GM12872 (cell line): ENCODE data around the gene TIAM1.

Experiments
- CTCF ChIP-seq: IDR thresholded peaks from 3 replicates; pipeline ENCODE4 v1.5.1; 2011; ENCODE audit warnings: low read depth, mild to moderate bottlenecking, low read length, moderate library complexity; ENCODE audit not compliant: insufficient read depth

The TIAM1 gene

GRCh38 chr21:31098576-31099005 lies 245.5 kb downstream of the TIAM1 start:
- TF ChIP-seq CTCF: peak; percentile 85

DNA sequence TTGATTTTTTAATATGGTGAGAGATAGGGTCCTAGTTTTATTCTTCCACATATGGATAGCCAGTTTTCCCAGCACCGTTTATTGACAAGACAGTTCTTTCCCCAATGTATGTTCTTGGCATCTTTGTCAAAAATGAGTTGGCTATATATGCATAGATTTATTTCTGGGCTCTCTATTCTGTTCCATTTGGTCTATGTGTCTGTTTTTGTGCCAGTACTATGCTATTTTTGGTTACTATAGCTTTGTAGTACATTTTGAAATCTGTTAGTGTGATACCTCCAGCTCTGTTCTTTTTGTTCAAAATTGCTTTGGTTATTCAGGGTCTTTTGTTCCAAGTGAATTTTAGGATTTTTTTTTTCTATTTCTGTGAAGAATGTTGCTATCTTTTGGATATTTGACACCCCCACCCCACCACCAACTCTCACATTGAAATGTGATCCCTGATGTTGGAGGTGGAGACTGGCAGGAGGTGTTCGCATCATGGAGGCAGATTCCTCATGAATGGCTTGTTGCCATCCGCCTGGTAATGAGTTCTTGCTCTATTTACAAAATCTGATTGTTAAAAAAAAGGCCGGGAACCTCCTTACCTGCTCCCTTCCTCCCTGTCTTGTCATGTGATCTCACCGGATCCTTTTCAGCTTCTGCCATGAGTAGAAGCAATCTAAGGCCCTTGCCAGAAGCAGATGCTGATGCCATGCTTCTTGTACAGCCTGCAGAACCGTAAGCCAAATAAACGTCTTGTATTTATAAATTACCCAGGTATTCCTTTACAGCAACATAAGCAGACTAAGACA lies 251.0 kb downstream of the TIAM1 start:
- no peak for TF ChIP-seq CTCF

- no peak for TF ChIP-seq CTCF
These were observed 253.7 kb downstream of the TIAM1 start for GRCh38 chr21:31090376-31090775.

GRCh38 chr21:31088474-31088751 lies 255.6 kb downstream of the TIAM1 start:
- TF ChIP-seq CTCF: no peak

DNA sequence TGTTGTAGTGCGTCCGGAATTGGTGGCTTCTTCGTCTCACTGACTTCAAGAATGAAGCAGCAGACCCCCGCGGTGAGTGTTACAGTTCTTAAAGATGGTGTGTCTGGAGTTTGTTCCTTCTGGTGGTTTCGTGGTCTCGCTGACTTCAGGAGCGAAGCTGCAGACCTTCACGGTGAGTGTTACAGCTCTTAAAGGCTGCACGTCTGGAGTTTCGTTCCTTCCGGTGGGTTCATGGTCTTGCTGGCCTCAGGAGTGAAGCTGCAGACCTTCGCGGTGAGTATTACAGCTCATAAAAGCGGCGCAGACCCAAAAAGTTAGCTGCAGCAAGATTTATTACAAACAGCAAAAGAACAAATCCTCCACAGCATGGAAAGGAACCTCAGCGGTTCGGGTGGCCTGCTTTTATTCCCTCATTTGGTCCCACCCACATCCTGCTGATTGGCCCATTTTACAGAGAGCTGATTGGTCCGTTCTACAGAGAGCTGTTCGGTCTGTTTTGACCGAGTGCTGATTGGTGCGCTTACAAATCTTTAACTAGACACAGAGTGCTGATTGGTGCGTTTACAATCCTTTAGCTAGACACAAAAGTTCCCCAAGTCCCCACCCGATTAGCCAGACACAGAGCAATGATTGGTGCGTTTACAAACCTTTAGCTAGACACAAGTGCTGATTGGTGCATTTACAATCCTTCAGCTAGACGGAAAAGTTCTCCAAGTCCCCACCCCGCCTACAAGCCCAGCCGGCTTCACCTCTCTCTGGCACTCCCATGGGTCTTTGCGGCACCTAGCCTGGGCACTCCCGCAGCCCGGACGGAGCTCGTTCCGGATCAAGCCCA lies 256.2 kb downstream of the TIAM1 start:
- TF ChIP-seq CTCF: no peak

DNA sequence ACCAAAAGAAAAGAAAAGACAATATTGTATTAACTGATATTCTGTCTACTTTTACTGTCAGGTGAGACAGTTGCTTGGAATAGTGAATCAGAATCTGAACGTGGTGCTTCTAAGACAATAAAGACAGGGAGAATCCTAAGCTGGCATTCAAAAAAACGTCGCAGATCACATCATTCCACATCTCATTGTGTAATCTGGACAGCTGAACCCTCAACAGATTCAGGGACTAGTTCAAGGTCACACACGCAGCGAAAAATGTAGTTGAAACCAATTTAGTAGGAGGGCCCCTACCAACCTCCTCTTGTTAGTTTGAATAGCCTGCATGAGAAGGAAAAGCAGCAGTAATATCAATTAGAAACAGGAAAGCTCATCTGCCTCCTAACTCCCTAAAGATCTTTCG lies 259.4 kb downstream of the TIAM1 start:
- TF ChIP-seq CTCF: no peak

DNA sequence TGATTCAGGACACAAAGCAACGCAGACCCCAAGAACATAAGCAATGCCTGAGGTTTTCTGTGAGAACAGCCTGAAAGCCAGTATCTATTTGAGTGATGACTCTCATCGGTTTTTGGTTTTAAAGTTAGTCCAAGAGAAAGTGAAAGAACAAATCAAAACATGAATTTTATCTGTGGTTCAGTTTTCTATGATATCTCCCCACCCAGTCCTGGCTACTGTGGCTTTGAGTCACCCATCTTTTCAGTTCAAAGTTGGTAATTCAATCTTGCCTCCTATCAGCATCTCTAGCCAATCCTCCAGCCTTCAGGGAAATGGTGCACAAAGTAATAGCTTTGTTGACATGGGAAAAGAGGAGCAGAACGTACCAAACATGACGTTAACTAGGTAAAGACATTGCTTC lies 265.3 kb downstream of the TIAM1 start:
- TF ChIP-seq CTCF: no peak
